ENCODE data around the gene NGEF.

The NGEF gene

GRCh38 chr2:232897598-232898408 lies 115.3 kb downstream of the NGEF start:
- H3K4me1 ChIP-seq (ENCODE audit: insufficient read depth, low read length), result peaks cover 14% of the 10 kb centered on the region
- H3K36me3 ChIP-seq (ENCODE audit: insufficient read depth, low read length), result no peaks in the 10 kb centered on the region
- H3K9ac ChIP-seq (ENCODE audit: low read depth, low read length), result no peak overlapping the region
- H3K9me3 ChIP-seq (ENCODE audit: control insufficient read depth, insufficient read depth, low read length), result no peaks in the 10 kb centered on the region

GRCh38 chr2:232896720-232897597 lies 116.1 kb downstream of the NGEF start:
- Histone ChIP-seq H3K36me3 (ENCODE audit: insufficient read depth, low read length) (no peaks in the 10 kb centered on the region), H3K4me1 (ENCODE audit: insufficient read depth, low read length) (peaks cover 10% of the 10 kb centered on the region), H3K9me3 (ENCODE audit: control insufficient read depth, insufficient read depth, low read length) (no peaks in the 10 kb centered on the region), H3K9ac (ENCODE audit: low read depth, low read length) (no peak overlapping the region)

GRCh38 chr2:232896111-232896510 lies 116.9 kb downstream of the NGEF start:
- Histone ChIP-seq H3K9me3 (ENCODE audit: control insufficient read depth, insufficient read depth, low read length) (no peaks in the 10 kb centered on the region), H3K4me1 (ENCODE audit: insufficient read depth, low read length) (peaks cover 1% of the 10 kb centered on the region; the same call in 1 of the 2 replicates), H3K36me3 (ENCODE audit: insufficient read depth, low read length) (no peaks in the 10 kb centered on the region), H3K9ac (ENCODE audit: low read depth, low read length) (no peak overlapping the region)

GRCh38 chr2:232894746-232895145 lies 118.3 kb downstream of the NGEF start:
- no peak overlapping the region for H3K9ac ChIP-seq (ENCODE audit: low read depth, low read length)
- no peaks in the 10 kb centered on the region for H3K9me3 ChIP-seq (ENCODE audit: control insufficient read depth, insufficient read depth, low read length)
- no peaks in the 10 kb centered on the region for H3K36me3 ChIP-seq (ENCODE audit: insufficient read depth, low read length)
- peaks cover 3% of the 10 kb centered on the region; the same call in 1 of the 2 replicates for H3K4me1 ChIP-seq (ENCODE audit: insufficient read depth, low read length)

DNA sequence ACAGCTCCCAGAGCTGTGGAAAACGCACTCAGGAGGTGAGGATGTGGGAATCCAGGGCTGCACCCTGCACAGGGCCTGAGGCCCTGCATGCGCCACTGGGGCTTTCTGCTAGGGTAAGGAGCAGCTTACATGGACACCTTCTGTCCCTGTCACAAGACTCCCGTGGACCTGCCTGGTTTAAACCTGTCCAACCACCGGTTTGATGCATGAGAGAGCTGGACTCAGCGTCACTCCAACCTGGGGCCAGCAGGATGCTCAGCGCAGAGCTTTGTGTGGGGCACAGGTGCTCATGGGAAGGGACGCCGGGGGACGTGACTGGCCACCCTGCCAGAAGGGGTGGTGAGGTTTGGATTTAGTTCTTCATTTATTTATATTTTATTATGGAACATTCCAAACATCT lies 118.8 kb downstream of the NGEF start:
- no peaks in the 10 kb centered on the region for H3K9me3 ChIP-seq (ENCODE audit: control insufficient read depth, insufficient read depth, low read length)
- peaks cover 3% of the 10 kb centered on the region; the same call in 1 of the 2 replicates for H3K4me1 ChIP-seq (ENCODE audit: insufficient read depth, low read length)
- no peaks in the 10 kb centered on the region for H3K36me3 ChIP-seq (ENCODE audit: insufficient read depth, low read length)
- no peak overlapping the region for H3K9ac ChIP-seq (ENCODE audit: low read depth, low read length)

DNA sequence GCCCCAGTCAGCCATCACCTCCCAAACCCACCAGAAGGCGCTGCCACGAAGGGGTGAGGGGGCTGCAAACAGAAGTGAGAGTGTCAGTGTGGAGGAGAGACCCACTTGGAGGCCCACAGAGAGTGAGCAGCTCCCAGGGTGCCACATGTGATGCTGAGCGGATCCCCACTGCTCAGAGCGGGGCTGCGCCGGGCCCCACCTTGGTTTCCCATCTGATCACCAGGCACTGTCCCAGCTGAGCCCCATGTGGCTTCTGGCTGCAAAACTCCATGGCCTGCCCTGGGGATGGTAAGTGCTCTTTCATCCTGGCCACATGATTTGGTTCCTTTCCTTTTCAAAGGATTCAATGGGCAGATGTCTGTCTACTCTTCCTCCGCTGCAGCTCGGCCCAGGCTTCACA lies 119.2 kb downstream of the NGEF start:
- Histone ChIP-seq H3K36me3 (ENCODE audit: insufficient read depth, low read length) (no peaks in the 10 kb centered on the region), H3K9me3 (ENCODE audit: control insufficient read depth, insufficient read depth, low read length) (no peaks in the 10 kb centered on the region), H3K4me1 (ENCODE audit: insufficient read depth, low read length) (peaks cover 3% of the 10 kb centered on the region; the same call in 1 of the 2 replicates), H3K9ac (ENCODE audit: low read depth, low read length) (no peak overlapping the region)

DNA sequence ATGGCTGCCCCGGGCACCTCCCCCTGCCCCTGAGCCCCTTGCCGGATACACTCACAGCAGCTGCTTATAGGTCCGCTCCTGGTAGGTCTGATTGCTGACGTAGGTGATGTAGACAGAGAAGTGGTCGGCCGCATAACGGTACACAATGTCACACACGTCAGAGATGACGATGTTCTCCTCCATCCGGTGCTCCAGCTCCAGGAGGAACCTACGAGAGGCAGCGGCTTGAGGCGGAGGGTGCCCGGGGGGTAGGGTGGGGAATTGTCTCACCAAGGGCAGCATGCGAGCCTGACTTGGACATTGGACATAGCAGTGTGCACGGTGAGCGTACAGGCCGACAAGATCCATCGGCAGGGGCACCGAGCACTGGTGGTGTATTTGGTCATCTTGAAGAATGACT lies 120.2 kb downstream of the NGEF start:
- H3K9ac ChIP-seq (ENCODE audit: low read depth, low read length), result no peak overlapping the region
- H3K36me3 ChIP-seq (ENCODE audit: insufficient read depth, low read length), result no peaks in the 10 kb centered on the region
- no peaks in the 10 kb centered on the region for H3K9me3 ChIP-seq (ENCODE audit: control insufficient read depth, insufficient read depth, low read length)
- peaks cover 3% of the 10 kb centered on the region; the same call in 1 of the 2 replicates for H3K4me1 ChIP-seq (ENCODE audit: insufficient read depth, low read length)

DNA sequence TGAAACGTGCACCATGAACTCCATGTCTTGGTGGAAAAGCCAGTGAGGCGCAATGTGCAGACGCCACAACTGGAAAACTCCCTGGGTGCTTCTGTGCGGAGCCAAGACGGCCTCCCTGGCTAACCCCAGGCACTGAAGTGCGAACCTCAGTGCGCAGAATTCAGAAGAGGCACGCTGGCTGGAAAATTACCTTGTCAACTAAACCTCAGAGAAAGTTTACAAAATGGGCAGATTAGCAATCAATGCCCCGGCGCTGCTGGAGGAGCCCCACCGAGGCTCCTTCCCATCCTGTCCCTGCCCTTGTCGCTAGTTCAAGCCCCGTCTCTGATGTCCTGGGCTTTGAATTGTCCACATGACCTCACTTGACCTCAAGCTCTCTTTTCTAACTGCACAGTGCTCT lies 120.8 kb downstream of the NGEF start:
- Histone ChIP-seq H3K4me1 (ENCODE audit: insufficient read depth, low read length) (peaks cover 3% of the 10 kb centered on the region; the same call in 1 of the 2 replicates), H3K36me3 (ENCODE audit: insufficient read depth, low read length) (no peaks in the 10 kb centered on the region), H3K9ac (ENCODE audit: low read depth, low read length) (no peak overlapping the region), H3K9me3 (ENCODE audit: control insufficient read depth, insufficient read depth, low read length) (no peaks in the 10 kb centered on the region)

- Histone ChIP-seq H3K9me3 (ENCODE audit: control insufficient read depth, insufficient read depth, low read length) (no peaks in the 10 kb centered on the region), H3K4me1 (ENCODE audit: insufficient read depth, low read length) (peaks cover 3% of the 10 kb centered on the region; the same call in 1 of the 2 replicates), H3K36me3 (ENCODE audit: insufficient read depth, low read length) (no peaks in the 10 kb centered on the region), H3K9ac (ENCODE audit: low read depth, low read length) (no peak overlapping the region)
These were observed 121.4 kb downstream of the NGEF start for GRCh38 chr2:232891621-232892071.

- Histone ChIP-seq H3K36me3 (ENCODE audit: insufficient read depth, low read length) (no peaks in the 10 kb centered on the region), H3K9me3 (ENCODE audit: control insufficient read depth, insufficient read depth, low read length) (no peaks in the 10 kb centered on the region), H3K9ac (ENCODE audit: low read depth, low read length) (no peak overlapping the region; the same call in 1 of the 2 replicates), H3K4me1 (ENCODE audit: insufficient read depth, low read length) (peaks cover 3% of the 10 kb centered on the region; the same call in 1 of the 2 replicates)
These were observed 122.0 kb downstream of the NGEF start for GRCh38 chr2:232890896-232891601.

- Histone ChIP-seq H3K36me3 (ENCODE audit: insufficient read depth, low read length) (no peaks in the 10 kb centered on the region), H3K9ac (ENCODE audit: low read depth, low read length) (no peak overlapping the region; the same call in 1 of the 2 replicates), H3K9me3 (ENCODE audit: control insufficient read depth, insufficient read depth, low read length) (no peaks in the 10 kb centered on the region), H3K4me1 (ENCODE audit: insufficient read depth, low read length) (peaks cover 3% of the 10 kb centered on the region; the same call in 1 of the 2 replicates)
These were observed 122.5 kb downstream of the NGEF start for GRCh38 chr2:232890536-232890895.

GRCh38 chr2:232889876-232890401 lies 123.1 kb downstream of the NGEF start:
- peaks cover 3% of the 10 kb centered on the region; the same call in 1 of the 2 replicates for H3K4me1 ChIP-seq (ENCODE audit: insufficient read depth, low read length)
- H3K9ac ChIP-seq (ENCODE audit: low read depth, low read length), result no peak overlapping the region
- no peaks in the 10 kb centered on the region for H3K9me3 ChIP-seq (ENCODE audit: control insufficient read depth, insufficient read depth, low read length)
- H3K36me3 ChIP-seq (ENCODE audit: insufficient read depth, low read length), result no peaks in the 10 kb centered on the region

- Histone ChIP-seq H3K36me3 (ENCODE audit: insufficient read depth, low read length) (no peaks in the 10 kb centered on the region), H3K9ac (ENCODE audit: low read depth, low read length) (no peak overlapping the region), H3K4me1 (ENCODE audit: insufficient read depth, low read length) (peaks cover 3% of the 10 kb centered on the region; the same call in 1 of the 2 replicates), H3K9me3 (ENCODE audit: control insufficient read depth, insufficient read depth, low read length) (no peaks in the 10 kb centered on the region)
These were observed 124.1 kb downstream of the NGEF start for GRCh38 chr2:232888839-232889529.
